Posterior vena cava (tissue), 2 donors: ENCODE data around the gene PDE3A. TPM values are rescaled to one million over a fixed set of nuclear protein-coding genes. Genes with fewer than 3 reads are reported as not detected.

Experiments
- DNase-seq: peaks from one replicate; pipeline ENCODE4 v3.0.0-alpha.2; 2020; ENCODE audit warnings: low spot score
- intact Hi-C, 2 donors: fragments of 100-400 bp; cut with DNase I; formaldehyde crosslinking; loops; one replicate each; pipeline versions ENCODE4 v1.14.1 to v1.14.2; 2022 to 2023
- total RNA-seq, 2 donors: library from RNA; stranded (reverse); fragmentation: NEBNext Ultra II Directional; extraction: Animal tissue kit (Norgen Biotek cat#: 25700); gene quantifications; one replicate each; pipeline ENCODE4 v1.2.1, GENCODE V29; 2021
- donor health status: DM: yes; HTN: yes; CAD: no.
- donor health status: DM: yes; HTN: yes; CAD: no.

The PDE3A gene
- total RNA-seq, 2 donors from 2014 or later, result 52.8 to 59.4 TPM

DNA sequence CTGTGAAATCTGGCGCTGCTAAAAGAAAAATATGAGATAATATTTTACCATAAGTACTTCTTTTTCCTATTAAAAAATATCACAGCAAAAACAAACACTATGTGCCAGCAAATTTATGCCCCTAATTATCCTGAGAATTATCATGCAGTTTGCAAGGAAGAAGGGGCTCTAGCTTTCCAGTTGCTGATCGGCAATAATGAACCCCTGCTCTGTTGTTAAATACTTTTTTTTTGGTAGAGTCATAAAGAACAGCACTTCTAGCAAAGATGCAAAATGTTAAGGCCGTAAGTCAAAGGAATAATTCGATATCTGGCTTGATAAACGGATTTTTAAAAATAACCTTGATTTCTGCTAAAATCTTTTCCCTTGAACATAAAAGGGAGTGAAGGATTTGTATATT lies 108.9 kb downstream of the PDE3A start:
- DNase-seq, result no peak
- intact Hi-C loops, result no loop called here

DNA sequence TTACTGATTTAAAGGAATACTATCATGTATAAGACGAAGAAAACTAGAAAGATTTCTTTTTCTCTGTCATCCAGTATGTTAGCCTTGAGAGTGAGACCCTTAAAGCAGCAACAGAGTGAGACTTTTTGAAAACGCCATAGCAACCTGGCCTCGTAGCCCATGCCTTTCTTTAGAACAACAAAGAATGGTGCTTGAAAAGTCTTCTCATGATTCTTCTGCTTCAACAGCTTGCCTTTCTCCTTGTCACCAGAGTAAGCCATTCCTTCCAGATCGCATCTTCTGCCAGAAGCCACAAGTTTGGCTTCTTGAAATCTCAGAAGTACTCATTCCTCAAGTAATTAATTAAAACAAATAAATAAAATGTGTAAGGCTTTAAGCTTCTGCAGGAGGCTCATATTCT lies 109.3 kb downstream of the PDE3A start:
- DNase-seq, result no peak
- intact Hi-C loops, result no loop called here

DNA sequence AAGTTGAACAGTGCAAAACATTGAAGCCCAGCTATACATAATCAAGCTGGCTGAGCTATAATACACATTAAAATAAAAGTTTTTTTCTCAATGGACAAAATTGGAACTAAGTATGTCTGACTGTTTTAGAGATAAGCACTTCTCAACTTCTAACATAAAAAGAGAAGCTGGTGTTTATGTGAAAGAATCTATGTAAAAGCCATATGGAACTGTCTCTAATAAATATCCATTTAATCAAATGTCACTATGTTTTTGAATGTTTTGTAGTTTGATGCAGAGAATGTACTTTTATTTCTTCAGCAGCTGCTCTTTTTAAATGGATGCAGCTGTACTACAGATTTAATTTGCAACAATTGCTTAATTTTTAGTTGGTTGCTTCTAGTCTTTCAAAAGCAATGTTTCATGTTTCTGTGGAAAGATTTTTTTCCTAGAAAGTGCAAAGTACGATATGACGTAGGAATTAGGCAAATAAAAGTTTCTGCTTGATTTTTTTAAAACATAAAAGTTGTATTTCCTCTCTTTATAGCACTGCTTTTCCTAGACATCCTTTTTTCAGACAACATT lies 114.2 kb downstream of the PDE3A start:
- intact Hi-C loops, result no loop called here

DNA sequence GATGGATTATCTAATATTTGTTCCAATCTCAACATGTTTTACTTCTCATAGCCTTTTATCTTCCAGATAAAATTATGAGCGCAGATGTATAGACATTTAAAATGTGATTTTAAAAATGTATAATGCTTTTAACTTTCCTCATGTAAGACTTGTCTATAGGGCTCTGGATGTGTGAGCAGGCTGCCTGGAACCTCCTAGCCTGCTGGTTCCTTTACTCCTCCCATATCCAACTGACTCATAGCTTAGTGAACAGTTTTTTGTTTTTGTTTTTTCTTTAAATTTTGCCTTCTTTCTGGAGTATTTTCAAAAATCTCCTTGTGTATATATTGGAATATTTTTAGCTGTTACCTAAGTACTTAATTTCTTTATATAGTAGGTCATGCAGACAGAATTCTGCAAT lies 115.4 kb downstream of the PDE3A start:
- DNase-seq, result no peak
- intact Hi-C loops, result no loop called here

More for the DNA sequence above, 114.2 kb downstream of the PDE3A start:
- DNase-seq, result no peak

DNA sequence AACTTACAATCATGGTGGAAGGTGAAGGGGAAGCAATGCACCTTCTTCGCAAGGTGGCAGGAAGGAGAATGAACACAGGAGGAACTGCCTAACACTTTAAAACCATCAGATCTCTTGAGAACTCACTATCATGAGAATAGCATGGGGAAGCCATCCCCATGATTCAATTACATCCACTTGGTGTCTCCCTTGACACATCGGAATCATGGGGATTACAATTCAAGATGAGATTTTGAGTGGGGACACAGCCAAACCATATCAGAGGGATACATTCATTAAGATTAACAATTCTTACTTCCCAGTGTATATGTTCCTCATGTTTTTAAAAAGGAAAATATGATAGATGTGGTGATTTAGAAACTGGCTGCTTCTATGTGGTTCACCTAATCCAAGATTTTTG lies 117.9 kb downstream of the PDE3A start:
- intact Hi-C loops, result no loop called here
- DNase-seq, result no peak

DNA sequence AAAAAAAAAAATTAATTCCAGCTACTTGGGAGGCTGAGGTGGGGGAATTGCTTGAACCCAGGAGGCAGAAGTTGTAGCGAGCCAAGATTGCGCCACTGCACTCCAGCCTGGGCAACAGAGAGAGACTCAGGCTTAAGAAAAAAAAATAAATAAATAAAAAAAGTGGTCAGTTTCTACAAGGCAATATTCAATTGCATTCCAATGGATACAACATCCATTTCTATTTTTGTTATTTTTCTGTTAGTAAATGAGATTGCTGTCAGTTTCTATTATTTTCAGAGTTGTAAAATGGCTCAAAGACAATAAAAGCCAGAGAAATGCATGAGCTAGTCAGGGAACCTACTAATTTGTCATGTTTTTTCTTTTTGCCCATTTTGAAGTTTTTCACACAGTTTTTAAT lies 119.2 kb downstream of the PDE3A start:
- intact Hi-C loops, result no loop called here
- DNase-seq, result no peak

DNA sequence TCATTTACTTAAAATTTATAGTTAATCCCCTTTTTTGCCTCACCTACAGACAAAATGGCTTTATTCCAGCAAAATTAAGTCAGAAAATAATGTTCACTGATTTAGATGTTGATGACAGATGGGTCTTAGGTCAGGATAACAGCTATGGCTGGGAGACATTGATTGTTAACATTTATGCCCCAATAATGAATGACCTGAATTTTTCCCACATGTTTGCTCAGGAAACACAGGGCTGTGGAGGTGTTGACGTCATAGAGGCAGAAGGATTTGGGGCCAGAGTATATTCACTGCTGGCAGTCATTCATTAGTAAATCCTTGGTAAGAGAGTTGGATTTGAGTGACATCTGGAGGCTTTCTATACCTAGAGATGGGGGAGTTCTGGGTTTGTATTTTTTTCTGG lies 121.3 kb downstream of the PDE3A start:
- intact Hi-C loops, result no loop called here
- no peak for DNase-seq

DNA sequence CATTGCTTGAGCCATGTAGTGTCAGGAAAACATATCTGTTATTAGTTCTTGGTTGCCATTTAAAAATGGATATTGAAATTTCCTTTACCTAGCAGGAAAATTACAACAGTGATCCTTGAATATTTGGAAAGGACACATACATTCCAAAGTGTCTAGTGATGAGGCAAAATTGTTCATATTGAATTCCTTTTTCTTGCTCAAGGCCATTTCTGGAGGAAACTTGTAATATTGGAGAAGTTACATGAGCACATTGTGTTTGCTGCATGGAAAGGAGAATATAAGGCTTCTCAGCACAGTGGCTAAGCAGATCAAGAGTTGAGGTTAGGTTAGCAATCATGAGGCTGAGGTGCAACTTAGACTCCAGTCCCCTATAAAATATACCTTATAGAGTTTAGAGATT lies 121.9 kb downstream of the PDE3A start:
- DNase-seq, result no peak
- intact Hi-C loops, result no loop called here

DNA sequence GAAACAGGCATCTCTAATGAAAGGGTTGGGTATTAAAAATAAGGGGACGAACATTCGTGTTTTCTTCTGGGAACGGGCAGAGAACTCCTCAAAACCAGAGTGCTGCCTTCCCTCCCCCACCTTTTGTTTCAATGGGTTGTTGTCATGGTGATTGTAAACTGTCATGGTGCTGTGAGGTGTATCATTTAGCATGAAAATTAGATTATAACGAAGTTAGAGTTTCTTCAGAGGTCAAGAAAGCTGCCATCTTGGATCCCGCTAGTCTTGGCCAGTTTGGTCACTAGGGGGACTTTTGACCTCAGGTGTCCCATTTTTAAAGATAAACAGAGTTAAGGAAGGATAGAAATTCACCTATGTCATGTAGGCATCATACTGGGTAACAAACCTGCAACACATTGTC lies 123.0 kb downstream of the PDE3A start:
- no peak for DNase-seq
- intact Hi-C loops, result no loop called here

DNA sequence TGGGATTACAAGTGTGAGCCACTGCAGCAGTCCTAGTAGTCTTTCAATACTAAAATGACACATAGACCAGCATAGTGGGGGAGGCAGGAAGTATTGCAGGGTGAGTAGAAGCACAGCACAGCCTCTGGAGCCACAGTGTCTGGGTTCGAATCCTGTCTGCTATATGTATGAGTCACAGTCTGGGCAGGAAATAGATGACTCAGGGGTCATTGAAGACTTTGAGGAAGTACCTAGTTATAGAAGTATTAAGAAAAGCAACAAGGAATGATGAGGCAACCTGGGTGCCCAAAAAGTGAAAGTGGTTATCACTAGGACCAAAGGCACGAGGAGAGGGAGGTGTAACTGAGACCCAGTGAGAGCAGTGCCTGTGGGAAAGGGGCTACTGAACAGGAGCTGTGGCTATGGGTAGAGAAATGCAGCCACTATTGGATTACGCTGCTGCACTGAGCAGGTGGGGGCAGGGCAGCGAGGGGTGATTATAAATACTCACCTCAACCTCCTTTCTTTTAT lies 124.0 kb downstream of the PDE3A start:
- intact Hi-C loops, result no loop called here

DNA sequence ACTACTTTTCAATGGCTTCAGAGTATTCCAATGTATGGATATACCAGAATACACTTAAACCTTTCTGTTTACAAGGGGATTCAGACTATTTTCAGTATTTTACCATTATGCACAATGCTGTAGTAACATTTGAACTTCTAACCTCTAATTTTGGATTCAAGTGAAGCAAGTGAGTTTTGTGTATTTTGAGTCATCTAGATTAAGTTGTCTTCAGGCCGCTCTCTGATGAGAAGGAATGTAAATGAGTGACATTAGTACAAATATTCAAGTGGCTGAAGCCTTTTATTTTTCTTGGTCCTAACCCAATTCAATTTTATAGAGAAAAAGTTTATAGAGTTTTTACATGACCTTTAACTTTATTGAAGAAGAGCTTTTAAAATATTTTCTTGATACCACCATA lies 125.6 kb downstream of the PDE3A start:
- DNase-seq, result no peak
- intact Hi-C loops, result no loop called here

More for the DNA sequence above, 124.0 kb downstream of the PDE3A start:
- DNase-seq, result no peak

DNA sequence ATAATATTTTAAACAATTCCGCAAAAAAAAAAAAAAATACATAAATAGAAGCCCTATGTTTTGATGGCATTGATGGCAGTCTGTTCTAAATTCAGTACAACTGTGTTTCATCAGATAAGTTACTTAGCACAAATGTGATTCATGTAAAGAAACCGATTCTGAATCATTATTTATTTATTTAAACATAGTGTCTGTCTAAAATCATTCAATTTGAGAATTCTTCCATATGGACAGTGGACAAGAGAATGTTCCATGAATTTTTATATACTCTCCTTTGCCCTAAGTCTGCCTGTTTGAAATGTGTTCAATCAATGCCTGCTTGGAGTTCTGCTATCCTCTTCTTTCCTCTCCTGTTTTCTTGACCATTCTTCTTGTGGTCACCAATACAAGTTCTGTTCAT lies 126.5 kb downstream of the PDE3A start:
- intact Hi-C loops, result no loop called here
- DNase-seq, result no peak

DNA sequence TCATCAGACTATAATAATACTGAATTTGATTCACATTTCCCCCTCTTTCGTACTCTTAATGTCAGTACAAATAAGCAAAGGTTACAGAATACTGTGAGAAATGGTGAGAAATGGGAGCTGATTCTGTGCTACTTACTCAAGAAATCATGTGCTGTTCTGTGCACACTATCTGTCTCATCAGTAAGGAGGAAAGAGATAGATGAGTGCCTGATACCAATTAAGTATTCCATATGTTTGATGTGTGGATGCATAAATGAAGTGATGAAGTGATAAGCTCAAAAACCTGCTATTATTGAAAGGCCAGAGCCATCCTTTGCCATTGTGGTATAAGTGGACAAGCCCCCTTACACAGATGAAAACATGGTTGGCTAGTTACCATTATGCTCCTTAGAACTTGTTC lies 127.7 kb downstream of the PDE3A start:
- intact Hi-C loops, result no loop called here
- no peak for DNase-seq

DNA sequence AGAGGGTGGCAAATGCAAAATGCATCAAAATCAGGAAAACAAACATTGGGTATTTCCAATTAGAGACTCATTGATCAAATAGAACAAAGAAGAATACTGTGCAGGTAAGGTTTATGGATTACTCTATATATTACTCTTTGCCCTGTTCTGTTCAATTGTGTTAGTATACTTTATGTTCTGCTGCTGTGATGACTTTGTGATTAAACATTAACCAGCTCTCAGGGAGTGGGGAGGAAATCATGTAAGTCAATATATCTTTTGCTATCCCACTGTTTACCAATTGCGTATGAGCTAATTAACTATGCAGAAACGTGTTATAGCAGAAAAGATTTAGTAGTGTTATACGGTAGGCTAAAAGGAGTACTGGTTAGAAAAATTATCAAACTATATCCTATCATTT lies 129.4 kb downstream of the PDE3A start:
- intact Hi-C loops, result no loop called here
- DNase-seq, result no peak

DNA sequence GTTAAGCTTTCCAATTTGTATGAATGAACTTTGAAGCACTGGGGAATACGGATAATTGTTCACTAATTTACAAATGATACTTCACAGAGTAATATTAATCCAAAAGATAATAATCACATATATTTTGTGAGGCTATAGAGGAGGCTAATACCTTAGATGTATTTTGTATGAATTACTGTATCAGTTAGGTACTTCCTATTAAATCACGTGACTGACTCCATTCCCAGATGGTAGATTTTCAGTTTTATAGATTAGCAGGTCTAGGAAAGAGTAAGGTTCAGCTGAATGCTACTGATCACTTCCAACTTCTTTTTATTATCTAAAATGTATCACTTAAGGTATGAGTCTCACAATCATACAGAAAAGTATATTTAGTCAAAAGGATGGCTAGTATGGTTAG lies 133.6 kb downstream of the PDE3A start:
- DNase-seq, result no peak
- intact Hi-C loops, result no loop called here

DNA sequence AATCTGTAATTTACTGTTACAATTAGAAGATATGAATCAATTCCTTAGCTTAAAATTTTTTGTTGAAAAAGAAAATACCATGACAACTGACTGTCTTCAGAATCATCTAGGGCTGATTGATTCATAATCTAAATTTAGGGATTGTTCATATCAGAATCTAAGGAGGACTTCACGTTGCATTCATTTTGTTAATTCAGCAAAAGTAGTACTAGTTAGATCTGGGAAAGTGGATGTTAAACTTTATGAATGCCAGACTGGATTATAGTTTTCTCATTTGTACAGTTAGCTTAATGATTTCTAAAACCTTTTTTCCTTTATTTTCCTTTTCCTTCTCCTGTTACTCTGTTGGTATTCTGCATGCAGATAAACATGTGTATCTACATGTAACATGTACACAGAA lies 135.5 kb downstream of the PDE3A start:
- no peak for DNase-seq
- intact Hi-C loops, result no loop called here

DNA sequence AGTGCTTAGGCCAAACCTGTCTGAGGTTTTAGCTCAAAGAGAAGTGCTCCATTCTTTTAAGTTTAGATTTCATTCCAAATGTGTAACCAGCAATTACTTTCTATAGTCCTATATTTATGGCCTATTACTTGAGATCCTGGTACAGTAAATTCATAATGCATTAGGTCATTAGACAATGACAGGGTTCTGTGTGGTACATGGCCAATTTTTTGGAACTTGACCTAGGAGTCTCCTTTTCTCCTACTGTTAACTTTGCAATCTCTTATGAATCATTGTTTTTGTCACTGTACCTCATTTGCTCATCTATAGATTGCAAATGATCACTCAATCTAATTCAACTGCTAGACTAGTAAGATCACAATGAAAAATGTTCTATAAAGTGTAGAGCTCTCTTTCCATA lies 136.7 kb downstream of the PDE3A start:
- intact Hi-C loops, result loop anchor here in 1 of 2 donors (1.0 kb wide), 1 partner anchor 30 kb away; no protein-coding TSS in a partner anchor

DNA sequence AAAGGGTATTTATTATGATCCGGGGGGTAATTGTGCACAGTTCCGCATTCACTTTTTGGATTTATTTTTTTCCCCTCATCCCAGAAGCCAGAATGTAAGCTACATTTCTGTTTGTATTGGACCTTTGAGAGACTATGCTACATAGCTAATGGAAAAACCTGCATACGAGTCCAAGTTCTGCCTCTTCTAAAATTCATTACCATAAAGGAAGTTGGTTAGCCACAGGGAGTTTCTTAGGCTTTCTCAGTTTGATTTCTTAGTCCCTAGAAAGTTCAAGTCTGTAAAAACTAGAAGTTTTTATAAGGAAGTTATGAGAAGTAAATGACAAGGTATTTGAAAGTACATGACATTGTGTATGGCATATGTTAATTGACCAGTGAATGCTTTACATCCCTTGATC lies 138.7 kb downstream of the PDE3A start:
- intact Hi-C loops, result no loop called here
- no peak for DNase-seq

More for the DNA sequence above, 136.7 kb downstream of the PDE3A start:
- no peak for DNase-seq

DNA sequence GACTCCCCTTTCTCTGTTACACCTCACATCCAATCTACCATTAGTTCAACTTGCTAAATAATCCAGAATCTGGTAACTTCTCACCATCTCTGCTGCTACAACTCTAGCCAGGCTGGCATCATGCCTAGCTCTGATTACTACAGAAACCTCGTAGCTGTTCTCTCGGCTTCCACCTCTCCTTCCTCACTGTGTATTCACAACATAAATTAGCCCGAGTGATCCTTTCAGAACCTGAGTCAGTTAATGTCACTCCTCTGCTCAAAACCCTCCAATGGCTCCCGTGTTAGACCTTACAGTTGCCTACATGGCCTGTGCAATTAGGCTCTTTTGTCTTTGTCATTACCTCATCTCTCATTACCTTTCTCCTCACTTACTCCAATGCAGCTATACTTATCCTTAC lies 139.4 kb downstream of the PDE3A start:
- DNase-seq, result no peak
- intact Hi-C loops, result no loop called here

DNA sequence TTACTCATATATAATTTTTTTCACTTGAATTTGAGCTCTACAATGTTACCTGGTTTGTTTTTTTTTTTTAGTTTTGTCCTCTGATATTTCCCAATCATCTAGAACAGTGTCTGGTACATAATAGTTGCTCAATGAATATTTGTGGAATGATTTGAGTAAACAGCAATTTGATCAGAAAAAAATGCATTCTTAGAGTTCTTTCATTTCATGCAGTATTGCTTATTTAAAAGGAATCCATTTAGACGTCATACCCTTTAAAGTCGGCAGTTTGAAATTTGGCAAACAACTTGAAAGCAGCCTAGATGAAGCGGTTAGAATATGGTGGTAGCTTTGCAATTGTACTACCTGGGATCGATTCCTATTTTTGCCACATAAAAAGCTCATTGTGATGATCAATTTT lies 140.0 kb downstream of the PDE3A start:
- intact Hi-C loops, result no loop called here
- no peak for DNase-seq

DNA sequence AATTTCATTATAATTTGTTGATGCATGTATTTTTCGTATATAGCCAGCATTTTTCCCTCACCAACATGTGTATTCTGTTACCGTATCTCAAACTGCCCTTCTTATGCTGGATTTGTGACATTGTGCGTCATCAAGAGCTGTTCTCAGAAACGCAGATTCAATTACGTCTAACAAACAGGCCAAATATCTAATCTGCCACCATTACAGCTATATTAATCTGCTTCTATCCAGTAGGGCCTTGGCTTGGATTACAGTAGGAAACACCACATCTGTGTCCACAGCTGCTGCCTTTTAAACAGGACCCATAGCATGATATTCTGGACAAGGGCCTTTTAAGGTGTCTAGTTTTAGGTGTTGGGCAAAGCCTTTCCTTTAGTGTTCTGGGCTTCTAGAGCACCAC lies 140.6 kb downstream of the PDE3A start:
- DNase-seq, result no peak
- intact Hi-C loops, result no loop called here

DNA sequence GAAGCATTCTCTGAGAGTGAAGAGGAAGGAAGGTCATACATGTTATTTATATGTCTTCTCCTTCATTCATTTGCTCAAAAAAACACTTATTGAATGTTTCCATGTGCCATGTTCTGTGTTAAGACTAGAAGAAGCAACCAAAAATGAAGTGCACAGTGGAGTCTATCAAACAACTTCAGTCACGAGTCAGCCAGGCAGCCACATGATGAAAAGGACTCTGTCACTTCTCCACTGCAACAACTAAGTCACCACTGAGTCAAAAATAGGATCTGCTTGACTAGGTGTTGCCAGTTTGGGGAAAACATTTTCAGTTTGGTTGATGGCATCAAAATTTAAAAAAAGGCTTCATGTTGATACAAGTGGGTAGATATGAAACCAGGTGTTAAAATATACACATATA lies 142.5 kb downstream of the PDE3A start:
- intact Hi-C loops, result no loop called here
- DNase-seq, result no peak
